K562 (cell line): ENCODE measurements around the gene MAGI3. TPM values are rescaled to one million over a fixed set of nuclear protein-coding genes. Genes with fewer than 3 reads are reported as not detected.

Source experiments
- ATAC-seq: fragments of 200-7000 bp; cut with Tn5 transposase; 3 replicates; pipeline ENCODE4 v1.9.1; 2020; ENCODE audit warnings: moderate library complexity
- BruUV-seq: library from RNA; stranded (reverse); fragments of 400-500 nt; replicated peaks from 2 replicates; lab custom pipeline; 2021; lab: Mats Ljungman, UMichigan
- CTCF ChIA-PET: fragments of 300-600 bp; formaldehyde crosslinking; extraction: SDS; loops from one replicate; lab custom pipeline; 2021; ENCODE audit warnings: low intra/inter-chr PET ratio; lab: Yijun Ruan, JAX
- POLR2A ChIA-PET: fragments of 300-600, 350-650 bp; sonication (Branson Sonifier 250); formaldehyde crosslinking; extraction: SDS; loops from one replicate; lab custom pipeline; 2021; ENCODE audit warnings: antibody characterized with exemption, inconsistent platforms; lab: Yijun Ruan, JAX
- DNase-seq, 4 experiments: peaks; one replicate each; pipeline versions ENCODE4 v3.0.0 to v3.0.0-alpha.2; 2011 to 2018; ENCODE audit warnings: low spot score in 3 of 4, mixed read lengths in 3 of 4; ENCODE audit errors: extremely low read depth in 1 of 4
- FAIRE-seq: peaks from 2 replicates; lab custom pipeline; 2011; peaks lifted over from hg19 to GRCh38; lab: Jason Lieb, UNC
- H2AFZ ChIP-seq: 2 replicates; pipeline ENCODE4 v1.6.0; 2011; ENCODE audit warnings: low read depth, low read length, control low read depth, inconsistent platforms
- H3K27ac ChIP-seq: fragments of 200-600 bp; 3 replicates; pipeline ENCODE4 v1.8.0; 2011; ENCODE audit warnings: low read depth, mild to moderate bottlenecking, control low read depth, inconsistent platforms, low read length, moderate library complexity, mixed read lengths; ENCODE audit errors: extremely low read depth
- H3K27me3 ChIP-seq, 2 experiments: fragments of 300-600 bp in 1 of 2; 2 replicates in 1 of 2; 3 replicates in 1 of 2; pipeline versions ENCODE4 v1.6.0 to v1.8.0; 2011; ENCODE audit warnings: inconsistent platforms in 2 of 2, low read length in 2 of 2, mild to moderate bottlenecking in 1 of 2, mixed read lengths in 1 of 2, moderate library complexity in 1 of 2; ENCODE audit not compliant: control insufficient read depth in 2 of 2, insufficient read depth in 2 of 2
- H3K36me3 ChIP-seq: fragments of 300-600 bp; 3 replicates; pipeline ENCODE4 v1.8.0; 2011; ENCODE audit warnings: mild to moderate bottlenecking, low read length, inconsistent platforms; ENCODE audit not compliant: control insufficient read depth, insufficient read depth
- H3K4me1 ChIP-seq, 2 experiments: fragments of 200-600 bp in 1 of 2; replicated peaks in 1 of 2; 2 replicates in 1 of 2; 3 replicates in 1 of 2; pipeline versions ENCODE4 v1.5.1 to v1.8.0; 2011; ENCODE audit warnings: inconsistent platforms in 2 of 2, low read length in 2 of 2, mild to moderate bottlenecking in 1 of 2, mixed read lengths in 1 of 2, moderate library complexity in 1 of 2; ENCODE audit not compliant: control insufficient read depth in 2 of 2, insufficient read depth in 2 of 2
- H3K4me2 ChIP-seq: 2 replicates; pipeline ENCODE4 v1.6.1; 2011; ENCODE audit warnings: low read length, control low read depth, inconsistent platforms, mixed read lengths; ENCODE audit not compliant: insufficient read depth
- H3K4me3 ChIP-seq: fragments of 200-600 bp; sonication (generic), shearing (Covaris generic); 2 replicates; pipeline ENCODE4 v1.5.1; 2016; ENCODE audit warnings: control low read depth, inconsistent platforms
- H3K79me2 ChIP-seq: fragments of 200-600 bp; 3 replicates; pipeline ENCODE4 v1.8.0; 2011; ENCODE audit warnings: low read length, inconsistent platforms; ENCODE audit not compliant: control insufficient read depth, insufficient read depth
- H3K9ac ChIP-seq, 2 experiments: 2 replicates each; pipeline versions ENCODE4 v1.6.0 to v1.6.1; 2011; ENCODE audit warnings: low read depth in 2 of 2, low read length in 2 of 2, control low read depth in 1 of 2, inconsistent platforms in 1 of 2, mild to moderate bottlenecking in 1 of 2, mixed read lengths in 1 of 2; ENCODE audit not compliant: insufficient read depth in 1 of 2
- H3K9me1 ChIP-seq: one replicate; pipeline ENCODE4 v1.6.0; 2011; ENCODE audit warnings: inconsistent platforms, mild to moderate bottlenecking, low read length, moderate library complexity; ENCODE audit not compliant: control insufficient read depth, insufficient read depth
- H3K9me3 ChIP-seq: replicated peaks from 2 replicates; pipeline ENCODE4 v1.5.1; 2011; ENCODE audit warnings: low read depth, low read length, inconsistent platforms; ENCODE audit not compliant: control insufficient read depth, insufficient read depth
- H4K20me1 ChIP-seq: replicated peaks from 2 replicates; pipeline ENCODE4 v1.6.1; 2011; ENCODE audit warnings: low read length, inconsistent platforms, mixed read lengths; ENCODE audit not compliant: control insufficient read depth, insufficient read depth
- ELF4 ChIP-seq: fragments of 450-650 bp; formaldehyde crosslinking; IDR thresholded peaks from 2 replicates; pipeline ENCODE4 v1.4.0; 2022; ENCODE audit warnings: missing genetic modification characterization
- EWSR1 ChIP-seq: fragments of 450-650 bp; IDR thresholded peaks from 2 replicates; pipeline ENCODE4 v1.6.1; 2018; ENCODE audit warnings: borderline replicate concordance, mild to moderate bottlenecking, low read depth, moderate library complexity; ENCODE audit not compliant: partially characterized antibody
- IRF2 ChIP-seq: sonication (generic); formaldehyde crosslinking; IDR thresholded peaks from 2 replicates; pipeline ENCODE4 v1.8.1; 2022; ENCODE audit warnings: mild to moderate bottlenecking, missing genetic modification reagents
- MTA3 ChIP-seq: fragments of 450-650 bp; formaldehyde crosslinking; IDR thresholded peaks from 2 replicates; pipeline ENCODE4 v1.6.1; 2017; ENCODE audit warnings: mild to moderate bottlenecking, borderline replicate concordance
- PML ChIP-seq: IDR thresholded peaks from 2 replicates; pipeline ENCODE4 v1.6.1; 2012; ENCODE audit warnings: low read length, inconsistent platforms
- RFX7 ChIP-seq: fragments of 250-450 bp; sonication (Bioruptor Pico); IDR thresholded peaks from 2 replicates; pipeline ENCODE4 v1.5.1; 2021; ENCODE audit warnings: mild to moderate bottlenecking
- ZC3H4 ChIP-seq: sonication (generic); formaldehyde crosslinking; IDR thresholded peaks from 2 replicates; pipeline ENCODE4 v1.9.0; 2021; ENCODE audit warnings: missing genetic modification reagents, borderline replicate concordance
- ZNF780A ChIP-seq: fragments of 250-450 bp; sonication (Bioruptor Pico); IDR thresholded peaks from 2 replicates; pipeline ENCODE4 v1.5.0; 2021; ENCODE audit warnings: mild to moderate bottlenecking
- WGBS: fragments of 100-300 bp; shearing (Covaris generic); methylation state at CpG from one replicate; pipeline ENCODE4 v1.1.6; 2016; ENCODE audit warnings: low coverage, mixed read lengths; ENCODE audit not compliant: insufficient coverage; ENCODE audit errors: missing lambda C conversion rate; 5-methylcytosine and 5-hydroxymethylcytosine counted together
- in situ Hi-C: fragments of 300-500 bp; cut with MboI; formaldehyde crosslinking; loops from 4 replicates; pipeline ENCODE4 v1.15.0; 2018; ENCODE audit warnings: inconsistent platforms, mixed read lengths
- intact Hi-C: fragments of 100-400 bp; cut with micrococcal nuclease; formaldehyde crosslinking; loops from 2 replicates; pipeline ENCODE4 v1.14.2; 2022
- polyA plus RNA-seq, 8 experiments: library from polyadenylated mRNA; depleted of rRNA in 4 of 8; stranded (reverse) in 5 of 8; unstranded in 3 of 8; fragments of >200 nt; fragmentation: Nextera tagmentation in 2 of 8; fragmentation: Illumina TruSeq in 1 of 8; extraction: Ambion mirVana in 2 of 8; extraction: Trizol in 1 of 8; gene quantifications; 2 replicates each; pipeline versions ENCODE4 v1.2.1 to v1.2.3, GENCODE V29; 2011 to 2014; ENCODE audit warnings: inconsistent platforms in 1 of 8, missing spikeins in 1 of 8
- total RNA-seq, 7 experiments: library from RNA; depleted of rRNA in 6 of 7; stranded (reverse); fragments of >200 nt in 6 of 7; fragmentation: Illumina TruSeq in 2 of 7; extraction: Trizol in 2 of 7; gene quantifications; 2 replicates each; pipeline versions ENCODE4 v1.2.1 to v1.2.3, GENCODE V29; 2011 to 2021; ENCODE audit warnings: low replicate concordance in 1 of 7
- TF ChIP-seq, protein P1 (sequence below): fragments of 250-450 bp; sonication (Bioruptor Pico); IDR thresholded peaks from 2 replicates; pipeline ENCODE4 v1.5.0; 2021
- TF ChIP-seq, protein P2 (sequence below): fragments of 450-650 bp; formaldehyde crosslinking; IDR thresholded peaks from 2 replicates; pipeline ENCODE4 v1.4.0; 2022; ENCODE audit warnings: missing genetic modification characterization
- TF ChIP-seq, protein P3 (sequence below), 3 experiments: fragments of 200-800 bp in 1 of 3; sonication (Bioruptor generic) in 1 of 3; sonication (generic) in 1 of 3; formaldehyde crosslinking in 1 of 3; IDR thresholded peaks; 2 replicates each; pipeline versions ENCODE4 v1.6.1 to v1.8.0; 2016 to 2022; ENCODE audit warnings: mild to moderate bottlenecking in 2 of 3, missing compliant biosample characterization in 2 of 3, missing genetic modification characterization in 2 of 3, missing genetic modification reagents in 1 of 3
- TF ChIP-seq, protein P4 (sequence below): fragments of 450-650 bp; IDR thresholded peaks from 2 replicates; pipeline ENCODE4 v1.6.1; 2017; ENCODE audit warnings: antibody characterized with exemption, mild to moderate bottlenecking

MAGI3 gene
- total and polyA plus RNA-seq, 9 of the 15 experiments (the other 6 are each of a cell fraction or from before 2014, with no cell fraction given), result 1.0 to 8.6 (median 5.5) TPM

DNA sequence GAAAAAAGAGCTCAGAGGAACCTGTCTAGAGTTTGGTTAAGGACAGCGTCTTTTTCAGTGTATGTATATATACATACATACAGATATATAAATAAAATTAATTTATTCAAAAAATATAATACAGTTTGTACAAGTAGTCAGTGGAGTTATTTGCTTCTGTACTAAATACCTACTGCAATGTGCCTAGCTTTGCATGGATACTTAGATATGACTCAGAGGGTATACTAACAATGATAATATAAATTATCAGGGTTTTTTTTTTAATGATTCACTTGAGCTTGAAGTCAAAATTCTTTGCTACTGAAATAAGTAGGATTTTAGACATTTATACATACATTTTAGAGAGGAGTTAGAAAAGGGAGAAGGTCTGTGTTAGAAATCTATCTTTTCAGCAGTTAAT, 251.1 kb downstream of the MAGI3 start:
- no peaks in the 10 kb centered on the region for H4K20me1 ChIP-seq
- no peak overlapping the region for H3K27ac ChIP-seq
- 44% methylated on average over 1 of the region's 1 CpG for WGBS
- H3K4me1 ChIP-seq, result no peaks in the 10 kb centered on the region
- no peak overlapping the region for H3K4me3 ChIP-seq
- H3K9me1 ChIP-seq, result no peaks in the 10 kb centered on the region
- FAIRE-seq (no peak), ATAC-seq (no peak), DNase-seq (no peak)
- intact Hi-C loops (no loop called here), in situ Hi-C loops (no loop called here)
- no peaks in the 10 kb centered on the region for H3K36me3 ChIP-seq
- TF ChIP-seq ELF4 (CRISPR knock-in tag), result no peak
- TF ChIP-seq, protein P1, sequence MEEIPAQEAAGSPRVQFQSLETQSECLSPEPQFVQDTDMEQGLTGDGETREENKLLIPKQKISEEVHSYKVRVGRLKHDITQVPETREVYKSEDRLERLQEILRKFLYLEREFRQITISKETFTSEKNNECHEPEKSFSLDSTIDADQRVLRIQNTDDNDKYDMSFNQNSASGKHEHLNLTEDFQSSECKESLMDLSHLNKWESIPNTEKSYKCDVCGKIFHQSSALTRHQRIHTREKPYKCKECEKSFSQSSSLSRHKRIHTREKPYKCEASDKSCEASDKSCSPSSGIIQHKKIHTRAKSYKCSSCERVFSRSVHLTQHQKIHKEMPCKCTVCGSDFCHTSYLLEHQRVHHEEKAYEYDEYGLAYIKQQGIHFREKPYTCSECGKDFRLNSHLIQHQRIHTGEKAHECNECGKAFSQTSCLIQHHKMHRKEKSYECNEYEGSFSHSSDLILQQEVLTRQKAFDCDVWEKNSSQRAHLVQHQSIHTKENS (CRISPR knock-in tag), result no peak
- no peak for TF ChIP-seq PML
- TF ChIP-seq, protein P2, sequence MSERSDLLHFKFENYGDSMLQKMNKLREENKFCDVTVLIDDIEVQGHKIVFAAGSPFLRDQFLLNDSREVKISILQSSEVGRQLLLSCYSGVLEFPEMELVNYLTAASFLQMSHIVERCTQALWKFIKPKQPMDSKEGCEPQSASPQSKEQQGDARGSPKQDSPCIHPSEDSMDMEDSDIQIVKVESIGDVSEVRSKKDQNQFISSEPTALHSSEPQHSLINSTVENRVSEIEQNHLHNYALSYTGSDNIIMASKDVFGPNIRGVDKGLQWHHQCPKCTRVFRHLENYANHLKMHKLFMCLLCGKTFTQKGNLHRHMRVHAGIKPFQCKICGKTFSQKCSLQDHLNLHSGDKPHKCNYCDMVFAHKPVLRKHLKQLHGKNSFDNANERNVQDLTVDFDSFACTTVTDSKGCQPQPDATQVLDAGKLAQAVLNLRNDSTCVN (CRISPR knock-in tag), result no peak
- TF ChIP-seq, protein P3, sequence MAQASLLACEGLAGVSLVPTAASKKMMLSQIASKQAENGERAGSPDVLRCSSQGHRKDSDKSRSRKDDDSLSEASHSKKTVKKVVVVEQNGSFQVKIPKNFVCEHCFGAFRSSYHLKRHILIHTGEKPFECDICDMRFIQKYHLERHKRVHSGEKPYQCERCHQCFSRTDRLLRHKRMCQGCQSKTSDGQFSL (CRISPR knock-in tag; IDR thresholded peaks at IDR 0.05), result no peak
- TF ChIP-seq, protein P3 (tag; IDR thresholded peaks at IDR 0.05), result no peak
- TF ChIP-seq, protein P4, sequence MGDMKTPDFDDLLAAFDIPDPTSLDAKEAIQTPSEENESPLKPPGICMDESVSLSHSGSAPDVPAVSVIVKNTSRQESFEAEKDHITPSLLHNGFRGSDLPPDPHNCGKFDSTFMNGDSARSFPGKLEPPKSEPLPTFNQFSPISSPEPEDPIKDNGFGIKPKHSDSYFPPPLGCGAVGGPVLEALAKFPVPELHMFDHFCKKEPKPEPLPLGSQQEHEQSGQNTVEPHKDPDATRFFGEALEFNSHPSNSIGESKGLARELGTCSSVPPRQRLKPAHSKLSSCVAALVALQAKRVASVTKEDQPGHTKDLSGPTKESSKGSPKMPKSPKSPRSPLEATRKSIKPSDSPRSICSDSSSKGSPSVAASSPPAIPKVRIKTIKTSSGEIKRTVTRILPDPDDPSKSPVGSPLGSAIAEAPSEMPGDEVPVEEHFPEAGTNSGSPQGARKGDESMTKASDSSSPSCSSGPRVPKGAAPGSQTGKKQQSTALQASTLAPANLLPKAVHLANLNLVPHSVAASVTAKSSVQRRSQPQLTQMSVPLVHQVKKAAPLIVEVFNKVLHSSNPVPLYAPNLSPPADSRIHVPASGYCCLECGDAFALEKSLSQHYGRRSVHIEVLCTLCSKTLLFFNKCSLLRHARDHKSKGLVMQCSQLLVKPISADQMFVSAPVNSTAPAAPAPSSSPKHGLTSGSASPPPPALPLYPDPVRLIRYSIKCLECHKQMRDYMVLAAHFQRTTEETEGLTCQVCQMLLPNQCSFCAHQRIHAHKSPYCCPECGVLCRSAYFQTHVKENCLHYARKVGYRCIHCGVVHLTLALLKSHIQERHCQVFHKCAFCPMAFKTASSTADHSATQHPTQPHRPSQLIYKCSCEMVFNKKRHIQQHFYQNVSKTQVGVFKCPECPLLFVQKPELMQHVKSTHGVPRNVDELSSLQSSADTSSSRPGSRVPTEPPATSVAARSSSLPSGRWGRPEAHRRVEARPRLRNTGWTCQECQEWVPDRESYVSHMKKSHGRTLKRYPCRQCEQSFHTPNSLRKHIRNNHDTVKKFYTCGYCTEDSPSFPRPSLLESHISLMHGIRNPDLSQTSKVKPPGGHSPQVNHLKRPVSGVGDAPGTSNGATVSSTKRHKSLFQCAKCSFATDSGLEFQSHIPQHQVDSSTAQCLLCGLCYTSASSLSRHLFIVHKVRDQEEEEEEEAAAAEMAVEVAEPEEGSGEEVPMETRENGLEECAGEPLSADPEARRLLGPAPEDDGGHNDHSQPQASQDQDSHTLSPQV, result no peak
- no peak for TF ChIP-seq IRF2
- no peak for TF ChIP-seq EWSR1
- TF ChIP-seq ZC3H4, result no peak
- no peak for TF ChIP-seq RFX7 (CRISPR knock-in tag)
- TF ChIP-seq MTA3, result no peak
- TF ChIP-seq ZNF780A (CRISPR knock-in tag), result no peak
- no peak overlapping the region for H3K9ac ChIP-seq
- no peak overlapping the region for H2AFZ ChIP-seq
- H3K79me2 ChIP-seq, result no peaks in the 10 kb centered on the region
- POLR2A ChIA-PET, result no interaction called here
- H3K4me2 ChIP-seq, result no peak overlapping the region
- no peaks in the 10 kb centered on the region for H3K27me3 ChIP-seq
- BruUV-seq, result no TSS peak
- H3K9me3 ChIP-seq, result 0 out of 2 replicates have a peak, but pooled peaks cover 2% of the 10 kb centered on the region
- CTCF ChIA-PET, result no interaction called here
